ENCODE data around the gene BLNK.

GRCh38 chr10:96295475-96295874, 24.1 kb upstream of the BLNK start:
- TF ChIP-seq EZH2phosphoT487 (IDR thresholded peaks at IDR 0.05) (no peak), CTCF (IDR thresholded peaks at IDR 0.05) (no peak)

Measured in neural progenitor cell (in vitro differentiated cells).